HG03159 (cell line): ENCODE results near the gene NEUROG1.
"Not testable (repeated sequence)": the region's sequence is repeated elsewhere in the genome, so short reads cannot be mapped to it uniquely, and the experiment has no call there.

Experiments
- ATAC-seq: cut with Tn5 transposase; IDR thresholded peaks from one replicate; pipeline ENCODE4 v1.9.1; 2021; ENCODE audit warnings: mild to moderate bottlenecking, moderate library complexity; ENCODE audit not compliant: unreplicated experiment

The NEUROG1 gene

DNA sequence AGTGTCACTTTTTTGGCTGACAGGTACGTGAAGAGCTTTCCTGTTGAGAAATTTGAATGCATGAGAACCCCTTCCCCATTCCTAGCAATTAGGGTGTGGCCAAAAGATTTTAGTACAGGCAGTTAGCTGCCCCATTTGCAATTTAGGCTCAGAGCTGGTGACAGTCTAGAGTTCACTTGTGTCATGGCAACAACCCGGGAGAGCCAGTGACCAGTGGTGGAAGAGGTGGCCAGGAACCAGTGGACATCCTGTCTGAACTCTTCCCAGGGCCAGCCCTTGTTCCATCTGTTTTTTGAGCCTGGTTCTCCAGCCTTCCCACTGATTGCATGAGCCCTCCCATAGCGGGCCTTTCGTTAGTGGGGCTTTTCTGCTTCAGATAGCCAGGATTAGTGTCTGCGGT lies 2.5 kb upstream of the NEUROG1 start:
- ATAC-seq, result no peak

GRCh38 chr5:135537745-135538144 lies 2.0 kb upstream of the NEUROG1 start:
- ATAC-seq, result no peak

GRCh38 chr5:135537271-135537670 lies 1.5 kb upstream of the NEUROG1 start:
- ATAC-seq, result no peak

DNA sequence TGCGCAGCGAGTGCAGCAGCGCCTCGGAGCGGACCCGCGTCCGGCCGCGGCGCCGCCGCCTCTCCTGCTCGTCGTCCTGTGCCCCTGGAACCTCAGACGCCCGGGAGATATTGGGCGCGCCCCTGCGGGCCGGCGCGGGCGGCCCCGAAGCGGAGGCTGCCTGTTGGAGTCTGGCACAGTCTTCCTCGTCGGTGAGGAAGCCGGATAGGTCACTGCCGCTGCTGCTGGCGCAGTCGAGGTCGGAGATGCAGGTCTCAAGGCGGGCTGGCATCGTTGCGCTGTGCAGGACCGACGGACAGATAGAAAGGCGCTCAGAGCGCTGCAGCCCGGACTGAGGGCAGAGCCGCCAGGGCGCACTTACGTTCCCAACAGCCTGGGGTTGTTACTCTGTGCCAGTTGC lies 344 bp downstream of the NEUROG1 start:
- no peak for ATAC-seq

DNA sequence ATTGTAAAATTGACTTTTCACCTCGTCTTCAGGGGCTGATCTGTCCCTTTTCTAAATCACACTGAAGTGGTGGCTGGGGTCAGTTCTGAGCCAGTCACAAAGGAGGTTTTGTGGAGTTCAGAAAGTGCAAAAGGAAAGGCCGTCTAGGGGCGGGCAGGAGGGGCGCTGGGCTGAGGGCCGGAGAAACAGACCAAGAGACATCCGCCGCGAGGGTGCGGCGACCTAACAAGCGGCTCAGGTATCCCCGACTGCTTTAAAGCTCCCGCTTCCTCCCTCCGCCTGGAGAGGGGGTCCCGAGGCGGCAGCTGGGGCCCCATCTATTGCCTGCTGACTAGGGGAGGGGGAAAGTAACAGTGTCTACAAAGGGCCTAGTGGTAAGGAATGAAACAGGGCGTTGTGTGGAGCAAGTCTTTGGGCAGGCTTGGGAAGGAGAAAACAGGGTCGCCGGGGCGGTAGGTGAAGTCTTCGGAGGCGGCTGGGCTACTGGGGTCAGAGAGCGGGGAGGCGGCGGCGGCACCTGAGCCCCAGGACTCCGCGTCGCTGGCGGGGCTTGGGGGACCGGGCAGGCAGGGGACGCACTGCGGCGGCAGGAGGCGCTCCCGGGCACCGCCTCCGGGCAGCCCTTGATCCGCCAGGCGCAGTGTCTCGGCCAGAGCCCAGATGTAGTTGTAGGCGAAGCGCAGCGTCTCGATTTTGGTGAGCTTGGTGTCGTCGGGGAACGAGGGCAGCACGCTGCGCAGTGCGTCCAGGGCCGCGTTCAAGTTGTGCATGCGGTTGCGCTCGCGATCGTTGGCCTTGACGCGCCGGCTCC lies 950 bp downstream of the NEUROG1 start:
- ATAC-seq, result no peak

GRCh38 chr5:135533794-135534193 lies 2.0 kb downstream of the NEUROG1 start:
- ATAC-seq, result no peak

DNA sequence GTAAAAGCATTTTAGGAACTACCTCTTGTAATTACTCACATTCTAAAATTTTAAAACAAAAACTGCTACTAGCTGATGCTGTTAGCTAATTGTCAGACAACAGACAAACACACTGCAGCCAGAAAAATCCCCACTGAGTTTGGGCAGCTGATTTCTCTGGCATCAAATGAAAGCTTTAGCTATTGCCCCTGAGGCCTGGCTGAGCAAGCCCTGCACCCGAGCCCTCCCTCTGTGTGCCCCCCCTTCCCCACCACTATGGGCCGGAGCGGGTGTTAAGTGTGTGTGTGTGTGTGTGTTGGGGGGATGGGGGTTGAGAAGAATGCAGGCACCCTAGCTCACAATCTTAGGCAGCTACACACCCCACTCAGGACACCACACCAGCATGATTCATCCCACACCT lies 2.4 kb downstream of the NEUROG1 start:
- ATAC-seq, result no peak

- not testable (repeated sequence) for ATAC-seq
These were observed 6.2 kb downstream of the NEUROG1 start for GRCh38 chr5:135529576-135529975.

GRCh38 chr5:135526924-135527323 lies 8.8 kb downstream of the NEUROG1 start:
- no peak for ATAC-seq

- no peak for ATAC-seq
These were observed 13.8 kb downstream of the NEUROG1 start for GRCh38 chr5:135521964-135522363.

DNA sequence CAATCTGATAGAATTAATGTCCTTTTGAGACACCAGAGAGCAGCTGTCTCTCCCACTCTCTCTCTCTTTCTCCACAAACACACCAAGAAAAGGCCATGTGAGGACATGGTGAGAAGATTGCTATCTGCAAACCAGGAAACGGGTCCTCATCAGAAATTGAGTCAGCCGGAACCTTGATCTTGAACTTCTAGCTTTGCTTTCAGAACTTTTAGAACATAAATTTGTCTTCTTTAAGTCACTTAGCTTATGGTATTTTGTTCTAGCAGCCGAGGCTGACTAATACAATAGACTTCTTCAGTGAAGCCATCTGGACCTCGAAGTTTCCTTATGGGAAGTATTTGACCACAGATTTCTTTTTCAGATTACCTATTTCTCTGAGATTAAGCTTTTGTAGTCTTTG lies 18.1 kb downstream of the NEUROG1 start:
- ATAC-seq, result no peak

GRCh38 chr5:135514116-135514515 lies 21.6 kb downstream of the NEUROG1 start:
- no peak for ATAC-seq

DNA sequence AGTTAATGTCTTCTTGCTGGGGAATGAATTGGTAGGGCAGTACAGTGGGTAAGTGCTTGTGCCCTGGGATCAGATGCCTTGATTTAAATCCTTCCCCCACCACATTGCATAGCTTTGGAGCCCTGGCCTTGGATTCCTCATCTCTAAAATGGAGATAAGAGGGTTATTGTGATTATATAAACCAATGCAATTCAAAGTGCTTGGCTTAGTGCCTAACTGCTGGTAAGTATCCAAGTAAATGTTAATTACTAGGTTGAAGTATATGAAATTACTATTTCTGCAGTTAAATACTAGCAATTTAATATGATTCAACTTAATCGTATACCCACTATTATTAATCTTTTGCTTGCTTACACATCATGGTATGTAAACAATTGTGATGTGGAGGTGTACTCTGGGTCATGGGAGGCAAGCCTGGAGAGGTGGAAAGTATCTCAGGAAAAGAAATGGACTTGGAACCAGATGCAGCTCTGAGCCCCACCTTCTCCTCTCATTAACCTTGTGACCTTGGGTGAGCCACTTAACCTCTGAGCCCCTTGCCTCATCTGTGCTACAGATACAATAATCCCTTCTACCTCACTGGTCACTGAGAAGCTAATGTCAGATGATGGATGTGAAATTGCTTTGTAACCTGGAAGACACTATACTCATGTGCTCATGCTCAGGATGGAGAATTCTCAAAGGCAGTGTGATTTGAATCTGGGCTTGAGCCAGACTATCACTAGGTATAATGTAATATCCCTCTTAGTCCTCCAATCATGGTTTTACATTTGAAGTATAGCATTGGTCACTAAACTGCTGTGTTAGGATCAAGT lies 23.8 kb downstream of the NEUROG1 start:
- no peak for ATAC-seq

DNA sequence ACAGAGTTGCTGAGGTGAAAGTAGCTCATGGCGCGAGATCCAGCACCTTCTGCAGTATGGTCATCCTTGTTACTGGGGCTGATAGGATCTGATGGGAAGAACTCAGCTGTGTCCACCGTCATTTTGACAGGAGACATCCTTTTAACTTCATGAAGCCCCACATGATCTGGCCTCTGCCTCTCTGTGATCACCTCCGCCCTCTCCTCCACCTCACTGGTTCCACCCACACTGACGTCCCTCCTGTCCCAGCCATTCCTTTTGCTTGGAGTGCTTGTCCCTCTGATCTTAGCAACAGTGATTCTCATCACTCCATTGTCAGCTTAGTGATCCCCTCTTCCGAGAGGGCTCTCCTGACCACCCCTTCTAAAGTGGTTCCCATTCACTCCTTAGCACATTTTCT lies 25.8 kb downstream of the NEUROG1 start:
- ATAC-seq, result no peak

- ATAC-seq, result no peak
These were observed 27.2 kb downstream of the NEUROG1 start for GRCh38 chr5:135508496-135509005.

DNA sequence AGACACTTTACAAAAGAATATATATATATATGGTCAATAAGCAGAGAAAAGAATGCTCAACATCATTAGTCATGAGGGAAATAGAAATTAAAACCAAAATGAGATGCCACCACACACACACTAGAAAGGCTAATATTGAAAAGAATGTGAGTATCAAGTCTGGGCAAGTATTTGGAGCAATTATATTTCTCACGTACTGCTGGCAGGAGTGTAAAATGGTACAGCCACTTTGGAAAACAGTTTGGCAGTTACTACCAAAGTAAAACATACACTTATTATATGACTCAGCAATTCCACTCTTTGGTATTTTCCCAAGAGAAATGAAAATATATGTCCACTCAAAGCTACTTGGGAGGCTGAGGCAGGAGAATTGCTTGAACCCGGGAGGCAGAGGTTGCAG lies 29.8 kb downstream of the NEUROG1 start:
- ATAC-seq, result no peak

GRCh38 chr5:135504376-135504775 lies 31.4 kb downstream of the NEUROG1 start:
- no peak for ATAC-seq

DNA sequence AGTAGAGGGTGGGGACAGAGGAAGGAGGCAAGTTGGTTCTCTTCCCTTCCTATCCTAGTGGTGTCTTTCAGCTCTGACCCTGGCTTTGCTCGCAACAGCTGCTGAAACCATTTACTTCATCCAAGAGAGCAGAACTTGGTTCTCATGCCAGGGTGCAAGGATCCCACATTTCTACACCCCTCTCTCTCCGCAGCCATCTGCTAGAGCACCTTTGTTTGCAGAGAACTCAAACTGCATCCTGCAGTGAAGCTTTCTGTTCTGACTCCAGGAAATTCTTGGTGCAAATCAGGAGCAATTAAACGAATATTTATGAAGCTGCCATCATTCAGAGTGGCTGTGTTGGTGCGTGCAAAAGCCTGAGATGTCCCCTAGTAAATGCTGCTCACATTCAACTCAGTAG lies 31.9 kb downstream of the NEUROG1 start:
- no peak for ATAC-seq

DNA sequence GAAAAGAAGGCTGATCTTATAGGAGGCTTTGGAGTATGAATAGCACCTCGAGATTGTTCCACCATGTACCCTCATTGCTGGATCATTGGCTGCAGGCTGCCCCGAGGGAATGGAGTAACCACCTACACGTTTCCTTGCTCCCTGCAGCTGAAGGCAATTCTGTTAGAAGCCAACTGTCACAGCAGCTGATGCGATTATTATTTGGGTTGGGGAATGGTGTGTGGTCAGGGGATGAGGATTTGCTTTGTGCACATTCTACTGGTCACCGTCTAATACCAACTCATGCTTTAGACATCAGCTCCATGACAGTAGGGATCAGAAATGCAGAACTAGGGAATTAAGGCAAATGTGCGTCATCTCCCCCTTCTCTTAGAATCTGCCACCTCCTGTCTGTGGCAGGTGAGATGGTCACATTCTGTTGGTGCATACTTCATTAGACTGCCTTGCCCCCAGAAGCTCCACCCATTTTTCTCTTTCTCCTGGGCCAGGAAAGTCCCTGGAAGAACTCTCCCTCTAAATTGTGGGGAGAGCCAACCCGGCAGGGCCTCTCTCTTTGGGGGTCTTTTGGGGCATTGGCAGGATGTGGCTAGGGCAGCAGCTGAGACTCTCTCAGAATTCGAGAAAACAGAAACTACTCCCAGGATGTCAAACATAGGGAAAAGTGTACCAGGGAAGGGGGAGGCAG lies 32.8 kb downstream of the NEUROG1 start:
- ATAC-seq, result no peak

DNA sequence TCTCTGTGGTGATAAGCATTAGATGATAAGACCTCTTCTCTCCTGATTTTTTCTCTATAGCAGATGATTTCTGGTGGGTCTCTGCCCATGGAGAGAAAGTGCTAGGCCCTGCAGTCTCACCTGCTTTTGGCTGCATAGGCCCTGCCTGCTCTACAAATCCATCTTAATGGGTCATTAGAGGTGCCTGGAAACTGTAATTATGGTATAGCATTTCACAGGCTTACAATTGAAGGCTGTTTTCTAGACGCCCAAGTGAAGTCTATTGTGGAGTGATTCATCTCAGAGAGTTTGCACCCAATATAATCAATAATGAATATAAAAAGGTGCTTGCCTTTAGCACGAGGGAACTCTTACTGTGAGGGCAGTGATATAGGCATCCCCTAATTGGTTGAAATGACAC lies 33.8 kb downstream of the NEUROG1 start:
- ATAC-seq, result no peak

- no peak for ATAC-seq
These were observed 37.1 kb downstream of the NEUROG1 start for GRCh38 chr5:135498637-135498995.
